Activated CD4-positive, CD25-positive, alpha-beta regulatory T cell (primary cell): ENCODE results near the gene DOCK4.
"Not testable (repeated sequence)": the region's sequence is repeated elsewhere in the genome, so short reads cannot be mapped to it uniquely, and the experiment has no call there.

ENCODE experiments used
- DNase-seq, 4 experiments: peaks; one replicate each; lab custom pipeline; 2025; lab: John Stamatoyannopoulos, UW

DOCK4 gene

GRCh38 chr7:112136271-112137008, 69.8 kb downstream of the DOCK4 start:
- DNase-seq = no peak

GRCh38 chr7:112135815-112136214, 70.4 kb downstream of the DOCK4 start:
- no peak for DNase-seq

- DNase-seq = no peak
Observed at GRCh38 chr7:112134039-112134438, 72.2 kb downstream of the DOCK4 start.

- no peak for DNase-seq
Observed at GRCh38 chr7:112133328-112133727, 72.9 kb downstream of the DOCK4 start.

- no peak for DNase-seq
Observed at GRCh38 chr7:112132051-112132694, 74.0 kb downstream of the DOCK4 start.

GRCh38 chr7:112130729-112131410, 75.3 kb downstream of the DOCK4 start:
- no peak for DNase-seq

GRCh38 chr7:112129655-112130323, 76.4 kb downstream of the DOCK4 start:
- no peak for DNase-seq

GRCh38 chr7:112128461-112129425, 77.5 kb downstream of the DOCK4 start:
- not testable (repeated sequence) for DNase-seq

- DNase-seq = not testable (repeated sequence)
Observed at GRCh38 chr7:112128041-112128440, 78.2 kb downstream of the DOCK4 start.

- no peak for DNase-seq
Observed at GRCh38 chr7:112125250-112125649, 80.9 kb downstream of the DOCK4 start.

- DNase-seq = no peak
Observed at GRCh38 chr7:112124061-112124766, 82.0 kb downstream of the DOCK4 start.

- DNase-seq = no peak
Observed at GRCh38 chr7:112122798-112123197, 83.4 kb downstream of the DOCK4 start.

- DNase-seq = no peak
Observed at GRCh38 chr7:112122144-112122543, 84.1 kb downstream of the DOCK4 start.

- no peak for DNase-seq
Observed at GRCh38 chr7:112121318-112121717, 84.9 kb downstream of the DOCK4 start.

GRCh38 chr7:112120696-112121217, 85.4 kb downstream of the DOCK4 start:
- no peak for DNase-seq

GRCh38 chr7:112118581-112119566, 87.3 kb downstream of the DOCK4 start:
- no peak for DNase-seq

GRCh38 chr7:112116894-112117293, 89.3 kb downstream of the DOCK4 start:
- DNase-seq = no peak

- DNase-seq = no peak
Observed at GRCh38 chr7:112116358-112116757, 89.8 kb downstream of the DOCK4 start.

GRCh38 chr7:112115880-112116279, 90.3 kb downstream of the DOCK4 start:
- no peak for DNase-seq
